Common myeloid progenitor, CD34-positive (primary cell): ENCODE data around the gene CD300LD.

Source experiments
- CTCF ChIA-PET: fragments of 350-600 bp; sonication (Branson Sonifier 250); formaldehyde crosslinking; loops from one replicate; lab custom pipeline; 2021; ENCODE audit warnings: antibody characterized with exemption; lab: Charles Lee
- POLR2A ChIA-PET: fragments of 350-600 bp; sonication (Branson Sonifier 250); formaldehyde crosslinking; loops from one replicate; lab custom pipeline; 2021; ENCODE audit warnings: antibody characterized with exemption; lab: Charles Lee
- DNase-seq, 3 donors: peaks; one replicate each; pipeline versions ENCODE4 v3.0.0 to v3.0.0-alpha.2; 2013
- H3K27ac ChIP-seq, 2 experiments: 1 replicate in 1 of 2; 2 replicates in 1 of 2; pipeline ENCODE4 v1.7.0; 2013; ENCODE audit warnings: inconsistent platforms in 2 of 2, low read length in 2 of 2, mild to moderate bottlenecking in 2 of 2, low read depth in 1 of 2, moderate library complexity in 1 of 2; ENCODE audit not compliant: severe bottlenecking in 2 of 2, insufficient read depth in 1 of 2, poor library complexity in 1 of 2
- H3K27me3 ChIP-seq, 5 experiments: replicated peaks in 2 of 5; 1 replicate in 3 of 5; 2 replicates in 2 of 5; pipeline versions ENCODE4 v1.6.1 to v1.7.0; 2013; ENCODE audit warnings: low read length in 4 of 5, mild to moderate bottlenecking in 2 of 5, moderate library complexity in 2 of 5, inconsistent platforms in 1 of 5; ENCODE audit not compliant: insufficient read depth in 5 of 5, control insufficient read depth in 4 of 5
- H3K36me3 ChIP-seq, 4 experiments: 1 replicate in 2 of 4; 2 replicates in 2 of 4; pipeline versions ENCODE4 v1.6.1 to v1.7.0; 2013; ENCODE audit warnings: low read length in 3 of 4, control low read depth in 1 of 4, mild to moderate bottlenecking in 1 of 4; ENCODE audit not compliant: control insufficient read depth in 4 of 4, insufficient read depth in 4 of 4
- H3K4me1 ChIP-seq, 4 experiments: 1 replicate in 3 of 4; 2 replicates in 1 of 4; pipeline versions ENCODE4 v1.6.1 to v1.7.1; 2013; ENCODE audit warnings: low read length in 3 of 4, mild to moderate bottlenecking in 3 of 4, control low read depth in 1 of 4, inconsistent platforms in 1 of 4, moderate library complexity in 1 of 4; ENCODE audit not compliant: control insufficient read depth in 4 of 4, insufficient read depth in 4 of 4; ENCODE audit errors: control extremely low read depth in 1 of 4
- H3K4me3 ChIP-seq, 7 experiments: 1 replicate in 4 of 7; 2 replicates in 3 of 7; pipeline versions ENCODE4 v1.5.1 to v1.7.0; 2013; ENCODE audit warnings: mild to moderate bottlenecking in 7 of 7, low read length in 6 of 7, moderate library complexity in 6 of 7, inconsistent platforms in 2 of 7, low read depth in 2 of 7, control low read depth in 1 of 7; ENCODE audit not compliant: insufficient read depth in 4 of 7, control insufficient read depth in 1 of 7; ENCODE audit errors: extremely low read depth in 1 of 7
- H3K9me3 ChIP-seq, 5 experiments: 1 replicate in 4 of 5; 2 replicates in 1 of 5; pipeline versions ENCODE4 v1.6.1 to v1.7.1; 2013; ENCODE audit warnings: low read length in 4 of 5, mild to moderate bottlenecking in 2 of 5, inconsistent platforms in 1 of 5, low read depth in 1 of 5, moderate library complexity in 1 of 5; ENCODE audit not compliant: control insufficient read depth in 4 of 5, insufficient read depth in 2 of 5; ENCODE audit errors: control extremely low read depth in 1 of 5
- WGBS: methylation state at CpG from one replicate; pipeline ENCODE4 v1.1.5; 2013; ENCODE audit not compliant: insufficient coverage; 5-methylcytosine and 5-hydroxymethylcytosine counted together

The CD300LD gene

DNA sequence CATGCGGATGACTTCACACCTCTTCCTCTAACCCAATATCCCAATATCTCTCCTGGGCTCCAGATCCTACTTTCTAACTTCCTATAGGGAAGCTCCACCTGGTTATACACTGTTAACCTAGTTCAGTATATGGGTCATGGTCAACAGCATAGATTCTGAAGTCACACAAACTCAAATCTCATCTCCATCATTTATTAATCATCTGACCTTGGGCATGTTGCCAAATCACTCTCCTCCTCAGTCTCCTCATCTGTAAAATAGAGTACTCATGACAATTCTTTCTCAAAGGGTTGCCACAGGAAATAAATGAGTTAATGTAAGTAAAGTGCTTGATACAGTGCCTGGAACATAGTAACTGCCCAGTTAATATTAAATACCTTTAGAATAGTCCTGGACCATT, 32.0 kb upstream of the CD300LD start:
- Histone ChIP-seq H3K4me1 (no peaks in the 10 kb centered on the region), H3K9me3 (peaks cover 0 to 5% (median 2%) of the 10 kb centered on the region in 5 experiments), H3K27me3 (peaks cover 0 to 54% (median 6%) of the 10 kb centered on the region in 5 experiments), H3K27ac (no peak overlapping the region), H3K36me3 (no peaks in the 10 kb centered on the region), H3K4me3 (no peak overlapping the region)
- CTCF ChIA-PET, result interaction anchor here (1.0 kb wide), 1 partner anchor 13 kb away, joined by 4 read pairs; no protein-coding TSS in a partner anchor
- 100% methylated on average over 1 of the region's 1 CpG for WGBS
- POLR2A ChIA-PET, result no interaction called here
- DNase-seq, result no peak

DNA sequence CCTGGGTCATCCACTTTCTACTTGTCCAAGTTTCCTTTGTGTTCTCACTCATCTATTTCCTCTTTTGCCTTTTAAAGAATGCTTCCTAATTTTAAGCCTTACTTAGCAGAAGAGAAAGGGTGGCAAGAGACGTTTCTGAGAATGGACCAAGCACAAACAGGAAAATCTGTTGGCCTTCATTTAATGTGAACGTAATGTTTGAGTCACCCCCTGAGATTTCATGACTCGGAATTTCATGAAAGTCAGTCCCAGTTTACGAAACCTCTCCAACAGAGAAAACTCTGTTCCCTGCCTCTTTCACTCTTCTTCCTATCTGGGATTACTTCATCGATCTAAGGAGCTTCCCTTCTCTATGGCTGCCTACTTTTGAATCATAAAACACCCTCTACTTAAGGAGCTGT, 31.6 kb upstream of the CD300LD start, which contains the start of gene CD300E:
Gene CD300E (minus strand): TSS at position 46 of the 401 bp plus-strand sequence. CDS start 117 bp downstream, outside the sequence.
- Histone ChIP-seq H3K4me3 (no peak within 1 kb of the TSS), H3K36me3 (no peaks in the 10 kb centered on the region), H3K27me3 (peaks cover 0 to 58% (median 8%) of the 10 kb centered on the region in 5 experiments), H3K4me1 (no peaks in the 10 kb centered on the region), H3K9me3 (peaks cover 0 to 5% (median 2%) of the 10 kb centered on the region in 5 experiments), H3K27ac (no peak within 1 kb of the TSS)
- ChIA-PET CTCF (interaction anchor here (1.0 to 1.2 kb wide), 3 partner anchors 9 to 21 kb away, joined by 4 read pairs; no protein-coding TSS in a partner anchor), POLR2A (no interaction called here)
- 51% methylated on average over 4 of the region's 5 CpGs for WGBS
- no peak for DNase-seq

DNA sequence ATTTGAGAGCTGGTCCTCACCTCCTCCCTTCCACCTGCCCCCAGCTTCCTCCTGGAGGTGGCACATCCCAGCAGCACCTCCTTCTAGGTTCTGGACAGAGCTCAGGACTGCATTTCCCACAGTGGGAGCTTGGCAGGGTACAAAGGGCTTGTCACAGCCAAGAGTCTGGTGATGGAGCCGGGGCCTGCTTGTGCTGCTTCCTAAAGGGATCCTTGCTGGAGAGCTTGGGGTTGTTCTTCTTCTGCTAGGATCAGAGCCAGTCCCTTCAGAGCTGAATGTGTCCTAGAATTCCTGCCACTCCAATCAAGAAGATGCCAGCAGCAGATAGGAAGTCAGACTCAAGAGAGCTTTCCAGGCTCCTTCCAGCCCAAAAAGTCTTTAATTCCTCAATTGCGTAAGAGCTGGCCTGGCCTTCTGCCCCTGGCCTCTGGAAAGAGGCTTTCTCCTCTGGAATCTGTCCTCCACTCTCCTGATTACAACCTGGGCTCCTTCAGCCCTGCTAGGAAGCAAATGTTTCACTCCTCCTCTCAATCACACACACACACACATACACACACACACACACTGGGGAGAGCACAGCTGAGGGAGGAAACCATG, 27.1 kb upstream of the CD300LD start:
- Histone ChIP-seq H3K9me3 (no peaks in the 10 kb centered on the region), H3K27me3 (peaks cover 0 to 63% (median 13%) of the 10 kb centered on the region in 5 experiments), H3K36me3 (no peaks in the 10 kb centered on the region), H3K4me3 (no peak overlapping the region), H3K4me1 (no peaks in the 10 kb centered on the region), H3K27ac (no peak overlapping the region)
- DNase-seq, result no peak
- 100% methylated on average over 1 of the region's 2 CpGs for WGBS
- POLR2A ChIA-PET, result no interaction called here
- CTCF ChIA-PET, result interaction anchor here (0.9 to 3.6 kb wide), 4 partner anchors 9 to 53 kb away, joined by 3 to 12 read pairs (median 6); partner anchors contain the start of gene CD300H

DNA sequence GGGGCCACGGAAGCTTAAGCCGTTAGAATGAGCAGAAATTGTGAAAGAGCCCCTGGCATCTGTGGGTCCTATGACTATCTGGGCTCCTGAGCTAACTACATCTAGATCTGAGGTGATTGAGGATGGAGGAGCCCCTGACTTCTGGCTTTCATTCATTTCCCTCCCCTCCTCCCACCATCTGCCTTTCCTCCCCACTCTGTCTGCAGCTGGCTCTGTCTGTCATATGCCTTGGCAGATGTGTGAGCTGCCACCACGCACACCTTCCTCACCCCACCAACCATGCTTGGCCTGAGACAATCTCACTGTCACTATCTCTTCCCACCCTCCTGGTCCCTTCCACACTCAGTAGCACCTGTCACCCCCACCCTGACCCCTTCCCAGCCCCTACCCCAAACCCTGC, 26.4 kb upstream of the CD300LD start:
- ChIA-PET CTCF (interaction anchor here (0.9 to 3.6 kb wide), 3 partner anchors 9 to 52 kb away, joined by 3 to 12 read pairs (median 10); partner anchors contain the start of gene CD300H), POLR2A (interaction anchor here (0.8 kb wide), 1 partner anchor 14 kb away, joined by 3 read pairs; no protein-coding TSS in a partner anchor)
- Histone ChIP-seq H3K4me3 (no peak overlapping the region), H3K9me3 (no peaks in the 10 kb centered on the region), H3K27ac (no peak overlapping the region), H3K36me3 (no peaks in the 10 kb centered on the region), H3K4me1 (peaks cover 0 to 2% (median under 1%) of the 10 kb centered on the region in 4 experiments), H3K27me3 (peaks cover 0 to 63% (median 14%) of the 10 kb centered on the region in 5 experiments)
- WGBS, result 85% methylated on average over 3 of the region's 3 CpGs
- peak in 2 of 3 donors; percentile 23 to 27 for DNase-seq

DNA sequence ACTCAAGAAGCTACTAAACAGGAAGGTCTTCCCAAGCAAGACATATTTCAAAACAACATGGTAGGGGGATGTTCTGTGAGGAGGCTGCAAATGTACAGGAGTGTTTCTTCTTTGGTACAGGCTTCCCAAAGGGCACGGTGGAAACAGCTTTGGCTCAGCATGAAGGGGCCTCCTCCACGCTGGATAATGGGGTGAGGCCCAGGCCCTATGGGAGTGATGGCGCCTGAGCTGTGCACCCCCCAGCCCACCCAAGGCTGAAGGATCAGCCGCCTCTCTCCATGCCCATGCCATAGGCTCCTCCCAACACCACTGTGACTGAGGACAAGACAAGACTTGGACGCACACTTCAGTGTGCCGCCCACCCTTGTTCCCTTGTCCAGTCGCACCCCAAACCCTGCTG, 24.6 kb upstream of the CD300LD start:
- ChIA-PET CTCF (interaction anchor here (1.0 to 3.6 kb wide), 6 partner anchors 10 to 50 kb away, joined by 3 to 12 read pairs (median 4); partner anchors contain the start of gene CD300H), POLR2A (no interaction called here)
- Histone ChIP-seq H3K27ac (no peak overlapping the region), H3K36me3 (no peaks in the 10 kb centered on the region), H3K4me3 (no peak overlapping the region), H3K4me1 (peaks cover 0 to 15% (median 15%) of the 10 kb centered on the region in 4 experiments), H3K27me3 (peaks cover 0 to 58% (median 18%) of the 10 kb centered on the region in 5 experiments), H3K9me3 (no peaks in the 10 kb centered on the region)
- no peak for DNase-seq
- 100% methylated on average over 5 of the region's 7 CpGs for WGBS

DNA sequence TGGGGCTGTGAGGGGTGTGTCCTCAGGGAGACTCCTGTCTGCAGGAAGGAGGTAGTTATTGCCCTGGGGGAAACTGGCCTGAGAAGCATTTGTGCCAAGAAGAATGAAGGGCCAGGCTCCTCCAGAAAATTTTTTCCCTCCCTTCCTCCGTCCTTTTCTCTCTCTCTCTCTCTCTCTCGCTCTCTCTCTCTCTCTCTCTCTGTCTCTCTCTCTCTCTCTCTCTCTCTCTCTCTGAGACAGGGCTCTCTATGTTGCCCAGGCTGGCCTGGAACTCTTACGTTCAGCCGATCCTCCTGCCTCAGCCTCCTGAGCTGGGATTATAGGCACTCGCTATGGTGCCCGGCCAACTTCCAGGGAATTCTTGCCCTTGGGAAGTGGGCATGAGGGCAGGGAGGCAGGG, 20.0 kb upstream of the CD300LD start:
- H3K36me3 ChIP-seq, result no peaks in the 10 kb centered on the region
- POLR2A ChIA-PET, result interaction anchor here (0.7 kb wide), 1 partner anchor 8 kb away, joined by 3 read pairs; no protein-coding TSS in a partner anchor
- no peak overlapping the region for H3K27ac ChIP-seq
- peaks cover 0 to 3% (median 0%) of the 10 kb centered on the region in 5 experiments for H3K9me3 ChIP-seq
- no peak for DNase-seq
- no peak overlapping the region for H3K4me3 ChIP-seq
- H3K4me1 ChIP-seq, result peaks cover 0 to 15% (median 15%) of the 10 kb centered on the region in 4 experiments
- peaks cover 0 to 31% (median 9%) of the 10 kb centered on the region in 5 experiments for H3K27me3 ChIP-seq
- CTCF ChIA-PET, result interaction anchor here (0.7 to 2.6 kb wide), 6 partner anchors 10 to 66 kb away, joined by 3 to 10 read pairs (median 4); partner anchors contain the start of gene CD300C
- WGBS, result 98% methylated on average over 5 of the region's 6 CpGs
